ENCODE data around the gene GRM1.

DNA sequence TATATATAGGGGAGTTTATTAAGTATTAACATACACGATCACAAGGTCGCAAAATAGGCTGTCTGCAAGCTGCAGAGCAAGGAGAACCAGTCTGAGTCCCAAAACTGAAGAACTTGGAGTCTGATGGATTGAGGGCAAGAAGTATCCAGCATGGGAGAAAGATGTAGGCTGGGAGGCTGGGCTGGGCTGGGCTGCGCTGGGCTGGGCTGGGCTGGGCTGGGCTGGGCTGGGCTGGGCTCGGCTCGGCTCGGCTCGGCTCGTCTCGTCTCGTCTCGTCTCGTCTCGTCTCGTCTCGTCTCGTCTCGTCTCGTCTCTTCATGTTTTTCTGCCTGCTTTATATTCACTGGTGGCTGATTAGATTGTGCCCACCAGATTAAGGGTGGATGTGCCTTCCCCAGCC lies 238.6 kb downstream of the GRM1 start:
- TF ChIP-seq, protein P1, sequence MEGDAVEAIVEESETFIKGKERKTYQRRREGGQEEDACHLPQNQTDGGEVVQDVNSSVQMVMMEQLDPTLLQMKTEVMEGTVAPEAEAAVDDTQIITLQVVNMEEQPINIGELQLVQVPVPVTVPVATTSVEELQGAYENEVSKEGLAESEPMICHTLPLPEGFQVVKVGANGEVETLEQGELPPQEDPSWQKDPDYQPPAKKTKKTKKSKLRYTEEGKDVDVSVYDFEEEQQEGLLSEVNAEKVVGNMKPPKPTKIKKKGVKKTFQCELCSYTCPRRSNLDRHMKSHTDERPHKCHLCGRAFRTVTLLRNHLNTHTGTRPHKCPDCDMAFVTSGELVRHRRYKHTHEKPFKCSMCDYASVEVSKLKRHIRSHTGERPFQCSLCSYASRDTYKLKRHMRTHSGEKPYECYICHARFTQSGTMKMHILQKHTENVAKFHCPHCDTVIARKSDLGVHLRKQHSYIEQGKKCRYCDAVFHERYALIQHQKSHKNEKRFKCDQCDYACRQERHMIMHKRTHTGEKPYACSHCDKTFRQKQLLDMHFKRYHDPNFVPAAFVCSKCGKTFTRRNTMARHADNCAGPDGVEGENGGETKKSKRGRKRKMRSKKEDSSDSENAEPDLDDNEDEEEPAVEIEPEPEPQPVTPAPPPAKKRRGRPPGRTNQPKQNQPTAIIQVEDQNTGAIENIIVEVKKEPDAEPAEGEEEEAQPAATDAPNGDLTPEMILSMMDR (IDR thresholded peaks at IDR 0.05; ENCODE audit: borderline replicate concordance, extremely low read depth, low read length, poor library complexity, severe bottlenecking), result no peak
- no peak for TF ChIP-seq EZH2 (IDR thresholded peaks at IDR 0.05; ENCODE audit: borderline replicate concordance, low read depth, low read length, severe bottlenecking)

All from DND-41 (cell line).